ENCODE measurements around the gene KCNJ16.

The KCNJ16 gene

DNA sequence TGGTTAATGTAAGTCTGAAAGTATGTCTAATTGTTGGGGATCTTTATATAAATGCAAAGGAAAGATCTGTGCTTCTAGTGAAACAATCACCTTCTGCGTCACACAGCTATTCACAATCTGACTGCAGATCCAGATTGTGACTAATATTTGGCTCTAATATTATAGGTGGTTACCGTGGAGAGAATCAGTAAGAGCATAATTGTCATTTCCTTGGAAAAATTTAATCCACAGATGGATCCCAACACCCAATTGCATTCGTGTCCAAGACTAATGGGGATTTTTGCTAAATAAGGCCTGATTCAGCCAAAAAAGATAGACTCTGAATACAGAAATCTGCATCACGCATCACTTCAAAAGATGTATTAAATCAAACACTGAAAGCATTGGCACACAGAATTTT is 91.6 kb downstream of the KCNJ16 start:
- no peaks in the 10 kb centered on the region for H3K36me3 ChIP-seq
- H3K27me3 ChIP-seq, result peaks cover 33% of the 10 kb centered on the region
- DNase-seq, result no peak
- H3K4me1 ChIP-seq, result no peaks in the 10 kb centered on the region
- H3K4me3 ChIP-seq (ENCODE audit: low read depth, low read length), result no peak overlapping the region
- H3K9me3 ChIP-seq, result no peaks in the 10 kb centered on the region
- TF ChIP-seq, protein P1, sequence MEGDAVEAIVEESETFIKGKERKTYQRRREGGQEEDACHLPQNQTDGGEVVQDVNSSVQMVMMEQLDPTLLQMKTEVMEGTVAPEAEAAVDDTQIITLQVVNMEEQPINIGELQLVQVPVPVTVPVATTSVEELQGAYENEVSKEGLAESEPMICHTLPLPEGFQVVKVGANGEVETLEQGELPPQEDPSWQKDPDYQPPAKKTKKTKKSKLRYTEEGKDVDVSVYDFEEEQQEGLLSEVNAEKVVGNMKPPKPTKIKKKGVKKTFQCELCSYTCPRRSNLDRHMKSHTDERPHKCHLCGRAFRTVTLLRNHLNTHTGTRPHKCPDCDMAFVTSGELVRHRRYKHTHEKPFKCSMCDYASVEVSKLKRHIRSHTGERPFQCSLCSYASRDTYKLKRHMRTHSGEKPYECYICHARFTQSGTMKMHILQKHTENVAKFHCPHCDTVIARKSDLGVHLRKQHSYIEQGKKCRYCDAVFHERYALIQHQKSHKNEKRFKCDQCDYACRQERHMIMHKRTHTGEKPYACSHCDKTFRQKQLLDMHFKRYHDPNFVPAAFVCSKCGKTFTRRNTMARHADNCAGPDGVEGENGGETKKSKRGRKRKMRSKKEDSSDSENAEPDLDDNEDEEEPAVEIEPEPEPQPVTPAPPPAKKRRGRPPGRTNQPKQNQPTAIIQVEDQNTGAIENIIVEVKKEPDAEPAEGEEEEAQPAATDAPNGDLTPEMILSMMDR (IDR thresholded peaks at IDR 0.05; ENCODE audit: low read depth, low read length), result no peak

DNA sequence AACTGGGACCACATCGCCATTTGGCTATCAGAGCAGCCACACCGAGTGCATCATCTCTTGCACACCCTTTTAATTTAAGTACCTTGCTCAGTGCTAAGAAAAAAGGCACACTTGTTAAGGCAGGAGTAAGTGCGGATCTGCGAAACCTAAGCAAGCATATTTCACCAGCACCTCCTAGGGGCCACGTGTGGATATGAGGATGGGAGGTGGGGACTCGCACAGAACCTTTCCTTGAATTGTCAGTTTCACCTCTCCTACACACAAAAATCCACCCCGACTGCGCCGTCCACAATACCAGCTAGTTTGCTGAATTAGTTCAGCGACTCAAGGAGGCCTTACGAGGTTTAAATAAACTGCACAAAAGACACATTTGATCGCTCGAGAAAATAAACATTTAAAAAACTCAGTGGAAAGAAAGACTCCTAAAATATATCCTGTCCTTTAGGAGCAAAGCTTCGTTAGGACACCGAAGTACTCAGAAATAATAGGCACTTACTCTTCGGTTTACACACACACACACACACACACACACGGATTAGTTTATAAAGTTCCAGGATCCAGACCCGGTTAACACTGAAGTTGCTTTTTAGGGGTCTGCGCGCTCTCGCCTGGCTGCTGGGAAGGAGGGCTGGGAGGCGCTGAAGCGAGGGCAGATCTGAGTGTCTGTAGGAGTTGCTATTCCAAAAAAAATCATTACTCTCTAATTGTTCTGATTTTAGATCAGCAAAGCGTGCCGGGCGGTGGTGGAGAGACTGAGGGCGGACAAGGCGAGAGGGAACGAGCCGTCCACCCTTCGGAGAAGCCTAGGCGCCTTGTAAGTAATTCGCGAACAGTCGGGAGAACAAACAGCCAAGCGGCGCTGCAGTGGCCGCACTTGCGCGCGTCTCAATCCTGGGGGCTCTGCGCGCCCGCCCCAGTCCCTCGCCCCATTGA is 93.3 kb downstream of the KCNJ16 start:
- Histone ChIP-seq H3K27me3 (peaks cover 47% of the 10 kb centered on the region), H3K4me3 (ENCODE audit: low read depth, low read length) (peak overlapping the region; percentile 67), H3K4me1 (no peaks in the 10 kb centered on the region), H3K9me3 (no peaks in the 10 kb centered on the region), H3K36me3 (no peaks in the 10 kb centered on the region)
- peak; percentile 63 for DNase-seq
- TF ChIP-seq, protein P1 (IDR thresholded peaks at IDR 0.05; ENCODE audit: low read depth, low read length), result peak; percentile 80

DNA sequence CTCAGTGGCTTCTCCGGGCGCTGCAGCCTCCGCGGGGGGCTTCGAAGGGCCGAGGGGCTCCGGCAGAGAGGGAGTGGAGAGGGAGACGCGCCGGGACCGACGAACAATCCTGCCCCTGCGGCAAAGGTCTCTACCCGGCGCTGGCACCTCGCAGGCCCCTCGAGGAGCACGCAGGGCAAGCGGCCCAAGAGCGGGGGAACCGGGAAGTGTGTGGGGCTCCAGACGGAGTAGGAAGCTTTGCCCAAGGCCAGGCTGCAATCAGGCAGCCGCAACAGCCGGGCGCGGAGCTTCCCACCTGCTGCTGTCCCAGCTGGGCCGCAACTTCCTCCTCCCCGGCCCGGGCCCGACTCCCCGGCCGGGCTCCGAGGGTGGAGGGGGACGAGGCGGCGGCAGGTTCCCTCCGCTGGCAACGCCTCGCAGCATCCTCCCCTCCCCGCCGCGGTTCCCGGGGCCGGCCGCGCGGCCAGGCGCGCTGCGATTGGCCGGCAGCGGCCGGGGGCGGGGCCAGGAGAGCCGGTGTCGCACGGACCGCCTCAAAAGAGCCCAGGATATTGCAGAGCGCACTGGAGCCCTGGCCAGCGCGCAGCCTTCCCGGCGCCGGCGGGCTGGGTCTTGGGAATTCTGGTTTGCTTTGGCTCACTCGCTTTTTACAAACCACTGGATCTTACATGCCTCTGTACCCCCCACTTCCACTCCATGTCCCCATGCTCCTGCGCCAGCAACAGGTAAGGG is 94.1 kb downstream of the KCNJ16 start, which contains the start of gene KCNJ2:
Gene KCNJ2, plus strand, starts transcription at position 556 of the 732 bp plus-strand sequence. CDS start 5,508 bp downstream, outside the sequence.
- Histone ChIP-seq H3K36me3 (no peaks in the 10 kb centered on the region), H3K4me1 (no peaks in the 10 kb centered on the region), H3K4me3 (ENCODE audit: low read depth, low read length) (peak within 1 kb of the TSS; percentile 71), H3K27me3 (peaks cover 55% of the 10 kb centered on the region), H3K9me3 (no peaks in the 10 kb centered on the region)
- TF ChIP-seq, protein P1 (IDR thresholded peaks at IDR 0.05; ENCODE audit: low read depth, low read length), result no peak
- DNase-seq, result peak; percentile 90

DNA sequence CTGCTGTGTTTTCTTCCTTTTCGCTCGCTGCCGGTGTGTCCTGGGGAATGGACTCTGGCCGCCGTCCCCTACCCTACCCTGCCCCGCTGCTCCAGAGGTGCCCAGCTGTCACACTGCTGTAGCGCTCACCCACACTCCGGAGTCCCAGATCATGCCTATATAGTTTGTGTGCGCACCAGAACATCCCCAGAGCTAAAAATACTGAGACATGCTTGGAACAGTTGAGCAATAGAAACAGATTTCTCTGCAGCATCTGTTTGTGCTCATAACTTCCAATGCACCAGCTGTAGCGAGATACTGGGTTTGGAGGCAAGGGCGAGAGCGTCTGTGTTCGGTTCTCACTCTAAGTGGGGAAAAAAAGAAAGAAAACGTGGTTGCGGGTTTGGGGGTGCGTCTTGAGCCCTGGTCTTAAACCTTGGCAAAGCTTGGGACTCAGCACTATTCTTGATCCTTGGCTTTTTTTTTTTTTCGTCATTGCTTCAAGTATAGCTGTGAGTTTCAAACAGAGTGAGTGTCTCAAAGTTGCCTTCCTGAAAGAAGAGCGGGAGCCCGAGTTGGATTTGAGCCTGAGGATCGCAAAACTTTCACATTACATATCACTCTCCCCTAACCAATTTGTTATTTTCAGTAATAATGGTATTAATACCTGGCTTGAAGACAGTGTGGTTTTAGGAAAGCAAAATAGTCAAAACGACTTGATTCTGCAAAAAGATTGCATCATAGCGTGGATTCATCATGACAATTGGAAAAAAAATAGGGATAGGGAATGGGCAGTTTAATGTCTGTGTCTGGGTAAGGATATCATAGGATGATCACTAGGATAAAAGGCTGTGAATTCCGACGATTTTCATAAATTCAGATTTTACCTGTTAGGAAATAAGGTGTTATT is 94.9 kb downstream of the KCNJ16 start:
- Histone ChIP-seq H3K36me3 (no peaks in the 10 kb centered on the region), H3K4me3 (ENCODE audit: low read depth, low read length) (peak overlapping the region; percentile 71), H3K9me3 (no peaks in the 10 kb centered on the region), H3K4me1 (no peaks in the 10 kb centered on the region), H3K27me3 (peaks cover 60% of the 10 kb centered on the region)
- no peak for DNase-seq
- TF ChIP-seq, protein P1 (IDR thresholded peaks at IDR 0.05; ENCODE audit: low read depth, low read length), result no peak

DNA sequence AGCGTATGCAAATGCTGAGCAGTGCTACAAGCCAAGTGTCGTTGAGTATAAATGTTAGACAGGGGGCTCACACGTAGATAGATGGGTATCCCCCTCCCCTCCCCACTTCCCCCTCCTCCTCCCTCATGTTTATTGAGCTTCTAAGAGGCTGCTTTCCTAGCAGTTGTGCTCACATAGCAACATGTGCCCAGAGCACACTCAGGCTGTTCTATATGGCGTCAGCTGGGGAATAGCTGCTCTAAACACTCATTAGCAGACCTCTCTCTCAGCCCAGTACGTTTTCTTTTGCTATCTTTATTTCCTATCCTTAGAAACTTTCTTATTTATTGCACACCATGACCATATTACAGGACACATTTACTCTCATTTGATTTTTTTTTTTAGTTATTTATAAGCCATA is 96.1 kb downstream of the KCNJ16 start:
- Histone ChIP-seq H3K4me3 (ENCODE audit: low read depth, low read length) (peak overlapping the region; percentile 0; the same call in 1 of the 2 replicates), H3K27me3 (peaks cover 63% of the 10 kb centered on the region), H3K9me3 (no peaks in the 10 kb centered on the region), H3K4me1 (no peaks in the 10 kb centered on the region), H3K36me3 (no peaks in the 10 kb centered on the region)
- TF ChIP-seq, protein P1 (IDR thresholded peaks at IDR 0.05; ENCODE audit: low read depth, low read length), result no peak
- DNase-seq, result no peak

Data from BE2C (cell line).